ENCODE results near the gene HEPH. TPM values are rescaled to one million over a fixed set of nuclear protein-coding genes. Genes with fewer than 3 reads are reported as not detected.

The HEPH gene
- total and polyA plus RNA-seq, 2 experiments from 2014 or later: 10.1 to 64.7 TPM

GRCh38 chrX:66126662-66127061 is 37.4 kb upstream of the HEPH start:
- Histone ChIP-seq H3K36me3 (ENCODE audit: insufficient read depth) (no peaks in the 10 kb centered on the region), H3K27ac (ENCODE audit: low read depth) (no peak overlapping the region), H3K27me3 (ENCODE audit: insufficient read depth) (no peaks in the 10 kb centered on the region), H3K4me2 (no peak overlapping the region), H3K79me2 (replicated peaks; ENCODE audit: insufficient read depth) (no peaks in the 10 kb centered on the region), H4K20me1 (replicated peaks; ENCODE audit: insufficient read depth) (no peaks in the 10 kb centered on the region), H3K9me2 (ENCODE audit: insufficient read depth) (no peaks in the 10 kb centered on the region), H3K4me3 (no peak overlapping the region), H3F3A (replicated peaks; ENCODE audit: low read depth) (no peaks in the 10 kb centered on the region), H3K4me1 (ENCODE audit: insufficient read depth) (no peaks in the 10 kb centered on the region), H2AFZ (no peak overlapping the region)
- TF ChIP-seq EZH2 (IDR thresholded peaks at IDR 0.05; ENCODE audit: low read depth, unreplicated experiment): no peak
- no peak for TF ChIP-seq CREB1 (CRISPR knock-in tag; IDR thresholded peaks at IDR 0.05; ENCODE audit: low read depth)
- TF ChIP-seq REST (IDR thresholded peaks at IDR 0.05; ENCODE audit: unreplicated experiment): no peak
- TF ChIP-seq ZNF331 (CRISPR knock-in tag; IDR thresholded peaks at IDR 0.05; ENCODE audit: low read depth): no peak
- TF ChIP-seq, protein P1, sequence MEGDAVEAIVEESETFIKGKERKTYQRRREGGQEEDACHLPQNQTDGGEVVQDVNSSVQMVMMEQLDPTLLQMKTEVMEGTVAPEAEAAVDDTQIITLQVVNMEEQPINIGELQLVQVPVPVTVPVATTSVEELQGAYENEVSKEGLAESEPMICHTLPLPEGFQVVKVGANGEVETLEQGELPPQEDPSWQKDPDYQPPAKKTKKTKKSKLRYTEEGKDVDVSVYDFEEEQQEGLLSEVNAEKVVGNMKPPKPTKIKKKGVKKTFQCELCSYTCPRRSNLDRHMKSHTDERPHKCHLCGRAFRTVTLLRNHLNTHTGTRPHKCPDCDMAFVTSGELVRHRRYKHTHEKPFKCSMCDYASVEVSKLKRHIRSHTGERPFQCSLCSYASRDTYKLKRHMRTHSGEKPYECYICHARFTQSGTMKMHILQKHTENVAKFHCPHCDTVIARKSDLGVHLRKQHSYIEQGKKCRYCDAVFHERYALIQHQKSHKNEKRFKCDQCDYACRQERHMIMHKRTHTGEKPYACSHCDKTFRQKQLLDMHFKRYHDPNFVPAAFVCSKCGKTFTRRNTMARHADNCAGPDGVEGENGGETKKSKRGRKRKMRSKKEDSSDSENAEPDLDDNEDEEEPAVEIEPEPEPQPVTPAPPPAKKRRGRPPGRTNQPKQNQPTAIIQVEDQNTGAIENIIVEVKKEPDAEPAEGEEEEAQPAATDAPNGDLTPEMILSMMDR (conservative IDR thresholded peaks at IDR 0.05; ENCODE audit: low read depth in 2 of 2): no peak
- TF ChIP-seq, protein P2, sequence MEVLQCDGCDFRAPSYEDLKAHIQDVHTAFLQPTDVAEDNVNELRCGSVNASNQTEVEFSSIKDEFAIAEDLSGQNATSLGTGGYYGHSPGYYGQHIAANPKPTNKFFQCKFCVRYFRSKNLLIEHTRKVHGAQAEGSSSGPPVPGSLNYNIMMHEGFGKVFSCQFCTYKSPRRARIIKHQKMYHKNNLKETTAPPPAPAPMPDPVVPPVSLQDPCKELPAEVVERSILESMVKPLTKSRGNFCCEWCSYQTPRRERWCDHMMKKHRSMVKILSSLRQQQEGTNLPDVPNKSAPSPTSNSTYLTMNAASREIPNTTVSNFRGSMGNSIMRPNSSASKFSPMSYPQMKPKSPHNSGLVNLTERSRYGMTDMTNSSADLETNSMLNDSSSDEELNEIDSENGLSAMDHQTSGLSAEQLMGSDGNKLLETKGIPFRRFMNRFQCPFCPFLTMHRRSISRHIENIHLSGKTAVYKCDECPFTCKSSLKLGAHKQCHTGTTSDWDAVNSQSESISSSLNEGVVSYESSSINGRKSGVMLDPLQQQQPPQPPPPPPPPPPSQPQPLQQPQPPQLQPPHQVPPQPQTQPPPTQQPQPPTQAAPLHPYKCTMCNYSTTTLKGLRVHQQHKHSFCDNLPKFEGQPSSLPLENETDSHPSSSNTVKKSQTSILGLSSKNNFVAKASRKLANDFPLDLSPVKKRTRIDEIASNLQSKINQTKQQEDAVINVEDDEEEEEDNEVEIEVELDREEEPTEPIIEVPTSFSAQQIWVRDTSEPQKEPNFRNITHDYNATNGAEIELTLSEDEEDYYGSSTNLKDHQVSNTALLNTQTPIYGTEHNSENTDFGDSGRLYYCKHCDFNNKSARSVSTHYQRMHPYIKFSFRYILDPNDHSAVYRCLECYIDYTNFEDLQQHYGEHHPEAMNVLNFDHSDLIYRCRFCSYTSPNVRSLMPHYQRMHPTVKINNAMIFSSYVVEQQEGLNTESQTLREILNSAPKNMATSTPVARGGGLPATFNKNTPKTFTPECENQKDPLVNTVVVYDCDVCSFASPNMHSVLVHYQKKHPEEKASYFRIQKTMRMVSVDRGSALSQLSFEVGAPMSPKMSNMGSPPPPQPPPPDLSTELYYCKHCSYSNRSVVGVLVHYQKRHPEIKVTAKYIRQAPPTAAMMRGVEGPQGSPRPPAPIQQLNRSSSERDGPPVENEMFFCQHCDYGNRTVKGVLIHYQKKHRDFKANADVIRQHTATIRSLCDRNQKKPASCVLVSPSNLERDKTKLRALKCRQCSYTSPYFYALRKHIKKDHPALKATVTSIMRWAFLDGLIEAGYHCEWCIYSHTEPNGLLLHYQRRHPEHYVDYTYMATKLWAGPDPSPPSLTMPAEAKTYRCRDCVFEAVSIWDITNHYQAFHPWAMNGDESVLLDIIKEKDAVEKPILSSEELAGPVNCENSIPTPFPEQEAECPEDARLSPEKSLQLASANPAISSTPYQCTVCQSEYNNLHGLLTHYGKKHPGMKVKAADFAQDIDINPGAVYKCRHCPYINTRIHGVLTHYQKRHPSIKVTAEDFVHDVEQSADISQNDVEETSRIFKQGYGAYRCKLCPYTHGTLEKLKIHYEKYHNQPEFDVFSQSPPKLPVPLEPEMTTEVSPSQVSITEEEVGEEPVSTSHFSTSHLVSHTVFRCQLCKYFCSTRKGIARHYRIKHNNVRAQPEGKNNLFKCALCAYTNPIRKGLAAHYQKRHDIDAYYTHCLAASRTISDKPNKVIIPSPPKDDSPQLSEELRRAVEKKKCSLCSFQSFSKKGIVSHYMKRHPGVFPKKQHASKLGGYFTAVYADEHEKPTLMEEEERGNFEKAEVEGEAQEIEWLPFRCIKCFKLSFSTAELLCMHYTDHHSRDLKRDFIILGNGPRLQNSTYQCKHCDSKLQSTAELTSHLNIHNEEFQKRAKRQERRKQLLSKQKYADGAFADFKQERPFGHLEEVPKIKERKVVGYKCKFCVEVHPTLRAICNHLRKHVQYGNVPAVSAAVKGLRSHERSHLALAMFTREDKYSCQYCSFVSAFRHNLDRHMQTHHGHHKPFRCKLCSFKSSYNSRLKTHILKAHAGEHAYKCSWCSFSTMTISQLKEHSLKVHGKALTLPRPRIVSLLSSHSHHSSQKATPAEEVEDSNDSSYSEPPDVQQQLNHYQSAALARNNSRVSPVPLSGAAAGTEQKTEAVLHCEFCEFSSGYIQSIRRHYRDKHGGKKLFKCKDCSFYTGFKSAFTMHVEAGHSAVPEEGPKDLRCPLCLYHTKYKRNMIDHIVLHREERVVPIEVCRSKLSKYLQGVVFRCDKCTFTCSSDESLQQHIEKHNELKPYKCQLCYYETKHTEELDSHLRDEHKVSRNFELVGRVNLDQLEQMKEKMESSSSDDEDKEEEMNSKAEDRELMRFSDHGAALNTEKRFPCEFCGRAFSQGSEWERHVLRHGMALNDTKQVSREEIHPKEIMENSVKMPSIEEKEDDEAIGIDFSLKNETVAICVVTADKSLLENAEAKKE (CRISPR knock-in tag; IDR thresholded peaks at IDR 0.05): no peak
- no peak for TF ChIP-seq ETS1 (IDR thresholded peaks at IDR 0.05)
- no peak for TF ChIP-seq POLR2AphosphoS5 (IDR thresholded peaks at IDR 0.05; ENCODE audit: low read depth)
- TF ChIP-seq ZNF114 (CRISPR knock-in tag; IDR thresholded peaks at IDR 0.05): no peak
- TF ChIP-seq JUNB (IDR thresholded peaks at IDR 0.05; ENCODE audit: unreplicated experiment): no peak
- no peak for TF ChIP-seq NANOG (IDR thresholded peaks at IDR 0.05; ENCODE audit: borderline replicate concordance)
- no peak for TF ChIP-seq EZH2phosphoT487 (IDR thresholded peaks at IDR 0.05; ENCODE audit: unreplicated experiment)
- no peak for TF ChIP-seq STAT1 (IDR thresholded peaks at IDR 0.05; ENCODE audit: unreplicated experiment)
- peaks cover 1% of the 10 kb centered on the region for H3K27me3 Mint-ChIP-seq (ENCODE audit: insufficient read depth, low read depth, poor library complexity)
- H3K27ac Mint-ChIP-seq: no peak overlapping the region
- DNase-seq (ENCODE audit: low spot score) (no peak), ATAC-seq (no peak)
- H3K4me1 Mint-ChIP-seq: no peaks in the 10 kb centered on the region
- H3K36me3 Mint-ChIP-seq (ENCODE audit: low read depth): no peaks in the 10 kb centered on the region
- no peak overlapping the region for H3K4me3 Mint-ChIP-seq
- H3K9me3 Mint-ChIP-seq: peaks cover 23% of the 10 kb centered on the region
